Stimulated activated memory B cell treated with anti-CD40 and anti-IgM and Interleukin-4, amounts not matched to agents 10 μg/mL and 1 μg/mL and 100 μg/mL, for 72 hours (primary cell): ENCODE data around the gene RAI1.

ENCODE experiments used
- ATAC-seq: fragments of 150-1000 bp; cut with Tn5 transposase; 2 replicates; pipeline ENCODE4 v1.10.0; 2021
- H3K27ac Mint-ChIP-seq: one replicate; pipeline ENCODE4 v1.8.0; 2022; ENCODE audit warnings: mild to moderate bottlenecking, mixed read lengths
- H3K27me3 Mint-ChIP-seq: one replicate; pipeline ENCODE4 v1.8.0; 2022; ENCODE audit warnings: mixed read lengths
- H3K36me3 Mint-ChIP-seq: one replicate; pipeline ENCODE4 v1.8.0; 2022; ENCODE audit warnings: mixed read lengths
- H3K4me1 Mint-ChIP-seq: one replicate; pipeline ENCODE4 v1.8.0; 2022; ENCODE audit warnings: mixed read lengths
- H3K4me3 Mint-ChIP-seq: one replicate; pipeline ENCODE4 v1.8.0; 2022; ENCODE audit warnings: mild to moderate bottlenecking, moderate library complexity, mixed read lengths
- H3K9me3 Mint-ChIP-seq: one replicate; pipeline ENCODE4 v1.8.0; 2022; ENCODE audit warnings: mixed read lengths

The RAI1 gene

DNA sequence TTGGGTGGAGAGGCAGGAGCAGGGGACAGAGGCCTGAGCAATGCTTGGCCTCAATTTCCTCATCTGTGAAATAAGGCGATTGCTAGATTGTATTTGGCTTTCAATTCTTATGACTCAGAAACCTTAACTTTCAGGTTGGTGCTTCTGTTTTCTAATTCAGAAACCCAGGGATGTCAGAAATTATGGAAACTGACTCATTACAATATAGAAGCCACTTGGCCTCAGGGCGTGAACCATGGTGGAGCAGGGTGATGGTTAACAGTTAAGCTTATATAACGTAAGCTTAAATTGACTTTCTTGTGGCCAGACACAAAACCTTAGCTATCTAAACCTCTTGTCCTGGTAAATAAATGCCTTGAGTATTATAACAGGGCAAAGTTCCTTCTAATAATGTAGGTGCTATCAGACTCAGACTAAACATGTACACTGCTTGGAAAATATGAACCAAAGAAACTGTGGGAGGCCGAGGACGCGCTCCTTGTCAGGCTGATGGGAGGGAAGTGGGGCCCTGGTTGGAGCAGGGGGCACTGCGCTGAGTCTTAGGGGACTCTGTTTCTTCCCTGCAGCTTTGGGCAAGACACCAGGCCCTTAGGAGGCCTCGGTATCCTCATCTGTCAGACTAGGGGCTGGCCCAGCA, 172.7 kb downstream of the RAI1 start:
- Mint-ChIP-seq H3K9me3 (no peaks in the 10 kb centered on the region), H3K36me3 (no peaks in the 10 kb centered on the region), H3K4me1 (peaks cover 23% of the 10 kb centered on the region), H3K27ac (no peak overlapping the region), H3K27me3 (no peaks in the 10 kb centered on the region), H3K4me3 (no peak overlapping the region)
- no peak for ATAC-seq

DNA sequence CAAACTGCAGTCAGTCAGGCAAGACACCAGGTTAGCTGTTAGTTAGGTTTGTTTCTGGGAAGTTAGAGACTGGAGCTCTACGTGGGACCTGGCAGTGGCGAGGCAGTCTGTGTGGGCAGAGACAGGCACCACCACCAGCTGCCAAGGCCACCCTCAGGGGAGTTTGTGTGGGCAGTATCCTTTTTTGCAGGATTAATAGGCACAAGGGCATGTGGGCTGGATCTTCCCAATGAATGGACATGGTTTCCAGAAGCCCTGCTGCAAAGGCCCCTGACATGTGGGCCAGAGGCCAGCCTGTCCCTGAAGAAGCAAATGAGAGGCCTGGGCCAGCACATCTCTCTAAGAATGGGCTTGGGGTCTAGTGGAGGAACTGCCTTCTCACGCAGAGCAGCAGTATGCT, 174.7 kb downstream of the RAI1 start:
- no peak overlapping the region for H3K4me3 Mint-ChIP-seq
- ATAC-seq: no peak
- no peaks in the 10 kb centered on the region for H3K27me3 Mint-ChIP-seq
- H3K27ac Mint-ChIP-seq: no peak overlapping the region
- no peaks in the 10 kb centered on the region for H3K9me3 Mint-ChIP-seq
- H3K4me1 Mint-ChIP-seq: peaks cover 6% of the 10 kb centered on the region
- H3K36me3 Mint-ChIP-seq: no peaks in the 10 kb centered on the region

DNA sequence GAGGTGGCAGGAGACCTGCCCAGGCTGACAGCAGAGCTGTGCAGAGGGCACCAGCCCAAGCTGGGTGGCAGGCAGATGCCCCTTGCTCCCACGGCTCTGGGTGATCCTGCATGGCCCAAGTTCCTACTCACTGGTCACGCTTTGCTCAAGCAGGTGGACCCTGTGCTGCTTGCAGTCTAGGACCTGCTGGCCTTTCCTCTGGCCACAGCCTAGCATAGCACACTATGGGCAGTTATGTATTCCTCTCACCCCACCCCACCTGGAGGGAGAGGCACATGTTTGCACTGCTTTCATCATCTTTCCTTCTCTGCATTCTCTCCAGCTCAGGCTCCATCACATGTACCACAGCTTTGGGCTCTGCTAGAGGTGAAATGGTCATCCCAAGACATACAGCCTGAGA, 175.1 kb downstream of the RAI1 start:
- Mint-ChIP-seq H3K36me3 (no peaks in the 10 kb centered on the region), H3K27me3 (no peaks in the 10 kb centered on the region), H3K9me3 (no peaks in the 10 kb centered on the region), H3K4me1 (peaks cover 2% of the 10 kb centered on the region), H3K27ac (no peak overlapping the region), H3K4me3 (no peak overlapping the region)
- no peak for ATAC-seq

DNA sequence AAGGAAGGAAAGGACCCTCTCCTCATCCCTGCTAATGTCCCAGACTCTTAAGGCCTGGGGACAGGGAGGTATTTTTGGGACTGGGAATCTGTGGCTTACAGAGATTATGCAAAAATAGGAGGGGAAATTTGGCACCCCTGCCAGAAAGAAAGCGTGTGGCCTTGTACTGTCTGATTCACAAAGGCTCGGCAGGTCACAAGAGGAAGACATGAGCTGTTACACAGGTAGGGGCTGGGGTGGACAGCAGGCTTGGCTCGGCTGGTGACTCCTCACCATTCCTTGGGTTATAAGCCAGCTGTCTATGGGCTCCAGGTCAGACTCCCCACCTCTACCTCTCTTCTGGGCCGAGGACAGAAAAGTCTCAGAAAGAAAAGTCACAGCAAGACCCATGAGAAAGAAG, 176.2 kb downstream of the RAI1 start:
- H3K4me3 Mint-ChIP-seq: no peak overlapping the region
- H3K27me3 Mint-ChIP-seq: no peaks in the 10 kb centered on the region
- no peak overlapping the region for H3K27ac Mint-ChIP-seq
- ATAC-seq: no peak
- H3K4me1 Mint-ChIP-seq: no peaks in the 10 kb centered on the region
- H3K36me3 Mint-ChIP-seq: no peaks in the 10 kb centered on the region
- no peaks in the 10 kb centered on the region for H3K9me3 Mint-ChIP-seq

GRCh38 chr17:17859909-17860765, 178.9 kb downstream of the RAI1 start:
- no peaks in the 10 kb centered on the region for H3K9me3 Mint-ChIP-seq
- H3K27ac Mint-ChIP-seq: no peak overlapping the region
- no peaks in the 10 kb centered on the region for H3K36me3 Mint-ChIP-seq
- H3K4me1 Mint-ChIP-seq: peaks cover 7% of the 10 kb centered on the region
- no peak overlapping the region for H3K4me3 Mint-ChIP-seq
- no peaks in the 10 kb centered on the region for H3K27me3 Mint-ChIP-seq
- peak; percentile 88 for ATAC-seq

DNA sequence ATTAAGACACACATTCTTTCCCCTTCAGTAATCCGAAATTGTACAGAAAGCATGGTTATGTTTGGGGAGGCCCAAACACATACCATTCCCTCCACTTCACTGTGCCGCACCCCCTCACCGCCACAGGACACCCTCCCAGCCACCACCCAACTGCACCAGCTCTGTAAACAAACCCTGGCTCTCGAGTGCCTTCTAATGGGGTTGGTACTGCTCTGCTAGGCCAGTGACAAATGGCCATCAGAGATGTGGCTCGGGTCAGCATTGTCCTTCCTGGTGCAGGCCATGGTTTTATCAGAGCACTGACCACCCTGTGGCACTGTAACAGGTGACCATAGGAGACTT, 179.5 kb downstream of the RAI1 start:
- H3K4me3 Mint-ChIP-seq: no peak overlapping the region
- ATAC-seq: no peak
- no peaks in the 10 kb centered on the region for H3K27me3 Mint-ChIP-seq
- H3K9me3 Mint-ChIP-seq: no peaks in the 10 kb centered on the region
- no peaks in the 10 kb centered on the region for H3K36me3 Mint-ChIP-seq
- H3K27ac Mint-ChIP-seq: no peak overlapping the region
- H3K4me1 Mint-ChIP-seq: peaks cover 7% of the 10 kb centered on the region
